ENCODE measurements around the gene AKAP5. TPM values are rescaled to one million over a fixed set of nuclear protein-coding genes. Genes with fewer than 3 reads are reported as not detected.

The AKAP5 gene
- total RNA-seq, 1 donor from 2014 or later: 2.9 TPM

DNA sequence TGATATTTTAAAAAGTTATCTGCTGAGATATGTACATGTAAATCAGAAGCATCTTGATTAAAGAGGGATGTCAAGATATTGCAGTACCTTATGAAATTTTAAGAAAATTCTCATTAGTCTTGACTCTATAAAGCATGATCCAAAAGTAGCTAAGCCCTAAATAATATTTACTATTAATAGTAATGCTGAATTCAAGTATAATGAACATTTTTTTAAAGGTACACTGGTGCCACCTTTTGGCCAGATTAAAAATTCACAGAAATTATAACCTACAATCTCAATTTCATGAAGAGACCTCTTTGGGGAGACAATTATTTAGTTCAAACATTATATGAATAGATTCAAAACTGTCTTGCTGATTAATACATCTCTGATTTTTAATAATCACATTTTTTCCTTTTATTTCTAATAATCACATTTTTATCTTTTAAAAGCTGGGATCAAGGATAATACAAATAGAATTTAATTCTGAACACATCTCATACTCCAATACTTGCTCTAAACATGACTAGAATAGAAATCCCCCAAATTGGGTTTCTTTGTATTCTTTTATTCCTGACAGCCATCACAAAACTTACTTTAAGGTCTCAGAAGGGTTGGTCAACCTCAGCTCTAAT lies 13.4 kb downstream of the AKAP5 start:
- H3K4me3 ChIP-seq (ENCODE audit: insufficient read depth, low read depth, low read length): no peak overlapping the region
- no peak overlapping the region for H3K4me2 ChIP-seq (ENCODE audit: low read length)
- H3K27ac ChIP-seq (ENCODE audit: low read depth, low read length): no peak overlapping the region
- FAIRE-seq (no peak), DNase-seq (ENCODE audit: low read depth) (no peak)
- H3K27ac Mint-ChIP-seq (ENCODE audit: unreplicated experiment): no peak overlapping the region
- H3K4me1 Mint-ChIP-seq (ENCODE audit: low read depth, unreplicated experiment): no peaks in the 10 kb centered on the region
- no peaks in the 10 kb centered on the region for H4K20me1 ChIP-seq (ENCODE audit: insufficient read depth, low read length)
- no peak overlapping the region for H3K9ac ChIP-seq (ENCODE audit: low read length)
- H3K4me1 ChIP-seq (ENCODE audit: insufficient read depth, low read length): no peaks in the 10 kb centered on the region
- H3K9me3 ChIP-seq (ENCODE audit: insufficient read depth, low read depth, low read length): no peaks in the 10 kb centered on the region
- no peaks in the 10 kb centered on the region for H3K27me3 ChIP-seq (ENCODE audit: insufficient read depth, low read length)
- no peak overlapping the region for H2AFZ ChIP-seq (ENCODE audit: low read depth, low read length)
- no peak for TF ChIP-seq EZH2 (IDR thresholded peaks at IDR 0.05; ENCODE audit: insufficient read depth, low read length)
- peak; percentile 24 for TF ChIP-seq CTCF (IDR thresholded peaks at IDR 0.05; ENCODE audit: insufficient read depth, low read depth, low read length)
- no peaks in the 10 kb centered on the region for H3K79me2 ChIP-seq (ENCODE audit: insufficient read depth, low read length)
- H3K36me3 ChIP-seq (ENCODE audit: insufficient read depth, low read length): no peaks in the 10 kb centered on the region
- H3K9me3 Mint-ChIP-seq (ENCODE audit: unreplicated experiment): no peaks in the 10 kb centered on the region
- H3K36me3 Mint-ChIP-seq (ENCODE audit: low read depth, unreplicated experiment): peaks cover 2% of the 10 kb centered on the region
- H3K4me3 Mint-ChIP-seq (ENCODE audit: unreplicated experiment): no peak overlapping the region
- no peaks in the 10 kb centered on the region for H3K27me3 Mint-ChIP-seq (ENCODE audit: low read depth, unreplicated experiment)

- Histone ChIP-seq H3K9me3 (ENCODE audit: insufficient read depth, low read depth, low read length) (no peaks in the 10 kb centered on the region), H2AFZ (ENCODE audit: low read depth, low read length) (no peak overlapping the region), H3K4me1 (ENCODE audit: insufficient read depth, low read length) (no peaks in the 10 kb centered on the region), H3K4me2 (ENCODE audit: low read length) (no peak overlapping the region), H3K27ac (ENCODE audit: low read depth, low read length) (no peak overlapping the region), H3K36me3 (ENCODE audit: insufficient read depth, low read length) (peaks cover 12% of the 10 kb centered on the region), H3K4me3 (ENCODE audit: insufficient read depth, low read depth, low read length) (no peak overlapping the region), H3K9ac (ENCODE audit: low read length) (no peak overlapping the region), H3K27me3 (ENCODE audit: insufficient read depth, low read length) (no peaks in the 10 kb centered on the region), H4K20me1 (ENCODE audit: insufficient read depth, low read length) (peaks cover 9% of the 10 kb centered on the region), H3K79me2 (ENCODE audit: insufficient read depth, low read length) (no peaks in the 10 kb centered on the region)
- H3K36me3 Mint-ChIP-seq (ENCODE audit: low read depth, unreplicated experiment): peaks cover 13% of the 10 kb centered on the region
- no peak overlapping the region for H3K4me3 Mint-ChIP-seq (ENCODE audit: unreplicated experiment)
- no peak for TF ChIP-seq CTCF (IDR thresholded peaks at IDR 0.05; ENCODE audit: insufficient read depth, low read depth, low read length)
- TF ChIP-seq EZH2 (IDR thresholded peaks at IDR 0.05; ENCODE audit: insufficient read depth, low read length): no peak
- no peaks in the 10 kb centered on the region for H3K9me3 Mint-ChIP-seq (ENCODE audit: unreplicated experiment)
- H3K27ac Mint-ChIP-seq (ENCODE audit: unreplicated experiment): no peak overlapping the region
- FAIRE-seq (no peak), DNase-seq (ENCODE audit: low read depth) (no peak)
- no peaks in the 10 kb centered on the region for H3K4me1 Mint-ChIP-seq (ENCODE audit: low read depth, unreplicated experiment)
- H3K27me3 Mint-ChIP-seq (ENCODE audit: low read depth, unreplicated experiment): no peaks in the 10 kb centered on the region
These were observed 23.3 kb downstream of the AKAP5 start for GRCh38 chr14:64488590-64489099.

DNA sequence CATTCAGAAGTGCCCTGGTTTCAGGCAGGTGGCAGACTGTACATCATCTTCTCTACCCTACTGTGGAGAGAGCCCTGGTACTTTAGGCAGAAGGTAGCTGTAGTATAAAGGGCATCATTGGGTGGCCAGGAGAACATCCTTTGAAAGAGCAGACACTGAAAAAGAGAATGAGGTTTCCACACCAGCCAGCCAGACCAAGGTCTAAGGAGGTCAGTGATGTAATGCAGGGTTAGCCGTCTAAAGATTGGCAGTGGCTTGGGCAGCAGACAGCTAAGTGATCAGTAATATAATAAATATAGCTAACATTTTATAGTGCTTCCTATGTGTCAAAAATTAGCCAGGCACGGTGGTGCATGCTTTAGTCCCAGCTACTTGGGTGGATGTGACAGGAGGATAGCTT lies 26.3 kb downstream of the AKAP5 start:
- Histone ChIP-seq H3K27ac (ENCODE audit: low read depth, low read length) (no peak overlapping the region), H4K20me1 (ENCODE audit: insufficient read depth, low read length) (peaks cover 9% of the 10 kb centered on the region), H3K79me2 (ENCODE audit: insufficient read depth, low read length) (peaks cover 1% of the 10 kb centered on the region), H3K9ac (ENCODE audit: low read length) (no peak overlapping the region), H3K36me3 (ENCODE audit: insufficient read depth, low read length) (peaks cover 10% of the 10 kb centered on the region), H3K4me2 (ENCODE audit: low read length) (no peak overlapping the region), H3K4me1 (ENCODE audit: insufficient read depth, low read length) (no peaks in the 10 kb centered on the region), H2AFZ (ENCODE audit: low read depth, low read length) (no peak overlapping the region), H3K9me3 (ENCODE audit: insufficient read depth, low read depth, low read length) (no peaks in the 10 kb centered on the region), H3K4me3 (ENCODE audit: insufficient read depth, low read depth, low read length) (no peak overlapping the region), H3K27me3 (ENCODE audit: insufficient read depth, low read length) (no peaks in the 10 kb centered on the region)
- TF ChIP-seq CTCF (IDR thresholded peaks at IDR 0.05; ENCODE audit: insufficient read depth, low read depth, low read length) (no peak), EZH2 (IDR thresholded peaks at IDR 0.05; ENCODE audit: insufficient read depth, low read length) (no peak)
- peaks cover 15% of the 10 kb centered on the region for H3K36me3 Mint-ChIP-seq (ENCODE audit: low read depth, unreplicated experiment)
- H3K27me3 Mint-ChIP-seq (ENCODE audit: low read depth, unreplicated experiment): no peaks in the 10 kb centered on the region
- H3K27ac Mint-ChIP-seq (ENCODE audit: unreplicated experiment): no peak overlapping the region
- H3K4me1 Mint-ChIP-seq (ENCODE audit: low read depth, unreplicated experiment): no peaks in the 10 kb centered on the region
- H3K9me3 Mint-ChIP-seq (ENCODE audit: unreplicated experiment): no peaks in the 10 kb centered on the region
- DNase-seq (ENCODE audit: low read depth) (no peak), FAIRE-seq (no peak)
- no peak overlapping the region for H3K4me3 Mint-ChIP-seq (ENCODE audit: unreplicated experiment)

Measured in astrocyte (in vitro differentiated cells and primary cell).